OCI-LY1 (cell line): Measurements from ENCODE around the gene MRGPRF.

Experiments
- CTCF ChIP-seq: fragments of 200-600 bp; sonication (generic), shearing (Covaris generic); IDR thresholded peaks from 2 replicates; pipeline ENCODE4 v1.5.1; 2017; ENCODE audit warnings: mild to moderate bottlenecking, antibody characterized with exemption, low read length, moderate library complexity, mixed read lengths
- EZH2 ChIP-seq: fragments of 200-600 bp; sonication (generic), shearing (Covaris generic); IDR thresholded peaks from 2 replicates; pipeline ENCODE4 v1.8.0; 2017; ENCODE audit warnings: borderline replicate concordance, mixed run types, mild to moderate bottlenecking, antibody characterized with exemption, low read length, moderate library complexity, mixed read lengths

GRCh38 chr11:68992743-68993255 lies 20.2 kb downstream of the MRGPRF start:
- TF ChIP-seq CTCF, result no peak
- no peak for TF ChIP-seq EZH2
